H1 (cell line): ENCODE results near the gene ALPL. TPM values are rescaled to one million over a fixed set of nuclear protein-coding genes. Genes with fewer than 3 reads are reported as not detected.

Source experiments
- CTCF ChIA-PET: fragments of 300-600 bp; sonication (Branson Sonifier 250); formaldehyde crosslinking; loops from one replicate; lab custom pipeline; 2021; ENCODE audit not compliant: partially characterized antibody; lab: Charles Lee
- POLR2A ChIA-PET: fragments of 300-600 bp; sonication (Branson Sonifier 250); formaldehyde crosslinking; loops from one replicate; lab custom pipeline; 2021; ENCODE audit warnings: inconsistent platforms; ENCODE audit not compliant: partially characterized antibody; lab: Charles Lee
- DNase-seq, 2 experiments: peaks; one replicate each; pipeline versions ENCODE4 v3.0.0 to v3.0.0-alpha.2; 2010 to 2022; ENCODE audit warnings: low spot score in 2 of 2, low read depth in 1 of 2, mixed read lengths in 1 of 2
- FAIRE-seq: peaks from 2 replicates; lab custom pipeline; 2011; peaks lifted over from hg19 to GRCh38; lab: Jason Lieb, UNC
- H2AFZ ChIP-seq: 2 replicates; pipeline ENCODE4 v1.8.1; 2012; ENCODE audit warnings: low read length, inconsistent platforms
- H2AK5ac ChIP-seq: 2 replicates; pipeline ENCODE4 v1.6.1; 2013; ENCODE audit warnings: low read depth, low read length
- H2BK120ac ChIP-seq: replicated peaks from 2 replicates; pipeline ENCODE3; 2013; ENCODE audit warnings: low read depth, low read length, inconsistent platforms
- H2BK12ac ChIP-seq: 2 replicates; pipeline ENCODE4 v1.6.1; 2013; ENCODE audit warnings: low read depth, low read length
- H2BK15ac ChIP-seq: 2 replicates; pipeline ENCODE4 v1.6.1; 2013; ENCODE audit warnings: low read length
- H2BK20ac ChIP-seq: 2 replicates; pipeline ENCODE4 v1.6.1; 2013; ENCODE audit warnings: low read length
- H2BK5ac ChIP-seq: 2 replicates; pipeline ENCODE4 v1.6.1; 2013; ENCODE audit warnings: low read depth, low read length
- H3K14ac ChIP-seq: 2 replicates; pipeline ENCODE4 v1.6.1; 2013; ENCODE audit warnings: inconsistent platforms; ENCODE audit not compliant: insufficient read length
- H3K18ac ChIP-seq: 2 replicates; pipeline ENCODE4 v1.6.1; 2013; ENCODE audit warnings: low read length; ENCODE audit errors: extremely low read depth
- H3K23ac ChIP-seq: 2 replicates; pipeline ENCODE4 v1.6.1; 2013; ENCODE audit warnings: inconsistent platforms; ENCODE audit not compliant: insufficient read length
- H3K23me2 ChIP-seq: 2 replicates; pipeline ENCODE4 v1.6.1; 2013; ENCODE audit warnings: low read depth, low read length
- H3K27ac ChIP-seq: 2 replicates; pipeline ENCODE4 v1.6.1; 2011; ENCODE audit warnings: low read depth, low read length, inconsistent platforms
- H3K27me3 ChIP-seq, 4 experiments: replicated peaks in 1 of 4; 1 replicate in 1 of 4; 2 replicates in 3 of 4; pipeline versions ENCODE4 v1.6.1 to v1.8.1; 2011 to 2013; ENCODE audit warnings: low read length in 3 of 4, mild to moderate bottlenecking in 3 of 4, inconsistent platforms in 2 of 4, mixed read lengths in 2 of 4, moderate library complexity in 1 of 4; ENCODE audit not compliant: control insufficient read depth in 3 of 4, insufficient read depth in 3 of 4; ENCODE audit errors: extremely low read depth in 1 of 4
- H3K36me3 ChIP-seq, 4 experiments: 2 replicates each; pipeline versions ENCODE4 v1.6.1 to v1.8.1; 2011 to 2013; ENCODE audit warnings: mild to moderate bottlenecking in 4 of 4, low read length in 3 of 4, moderate library complexity in 2 of 4, control low read depth in 1 of 4, inconsistent platforms in 1 of 4; ENCODE audit not compliant: insufficient read depth in 4 of 4, control insufficient read depth in 2 of 4
- H3K4ac ChIP-seq: replicated peaks from 2 replicates; pipeline ENCODE3; 2013; ENCODE audit warnings: low read length, low read depth, mixed read lengths, inconsistent platforms; ENCODE audit not compliant: insufficient read length
- H3K4me1 ChIP-seq, 4 experiments: replicated peaks in 1 of 4; 1 replicate in 1 of 4; 2 replicates in 3 of 4; pipeline versions ENCODE4 v1.6.1 to v1.8.1; 2011 to 2013; ENCODE audit warnings: low read length in 3 of 4, inconsistent platforms in 2 of 4, mixed read lengths in 1 of 4; ENCODE audit not compliant: insufficient read depth in 4 of 4, control insufficient read depth in 3 of 4
- H3K4me2 ChIP-seq, 2 experiments: 2 replicates each; pipeline versions ENCODE4 v1.6.1 to v1.8.1; 2011 to 2013; ENCODE audit warnings: low read depth in 2 of 2, low read length in 2 of 2, control low read depth in 1 of 2, inconsistent platforms in 1 of 2, mild to moderate bottlenecking in 1 of 2; ENCODE audit not compliant: insufficient read depth in 1 of 2
- H3K4me3 ChIP-seq, 4 experiments: fragments of 200-600, 300-600 bp in 1 of 4; sonication (generic), shearing (Covaris generic), sonication (Bioruptor Twin) in 1 of 4; 2 replicates each; pipeline versions ENCODE4 v1.5.1 to v1.8.1; 2011 to 2016; ENCODE audit warnings: low read length in 4 of 4, low read depth in 3 of 4, control low read depth in 2 of 4, inconsistent platforms in 2 of 4, mild to moderate bottlenecking in 2 of 4, mixed read lengths in 1 of 4, moderate library complexity in 1 of 4; ENCODE audit not compliant: insufficient read depth in 2 of 4; ENCODE audit errors: extremely low read depth in 1 of 4
- H3K56ac ChIP-seq: replicated peaks from 2 replicates; pipeline ENCODE3; 2013; ENCODE audit warnings: low read depth, mild to moderate bottlenecking, mixed read lengths, low read length, inconsistent platforms; ENCODE audit not compliant: insufficient read length
- H3K79me1 ChIP-seq: 2 replicates; pipeline ENCODE4 v1.6.1; 2013; ENCODE audit warnings: low read depth, low read length, control low read depth
- H3K79me2 ChIP-seq, 2 experiments: 2 replicates each; pipeline versions ENCODE4 v1.6.1 to v1.8.1; 2012 to 2013; ENCODE audit warnings: low read length in 2 of 2, mild to moderate bottlenecking in 2 of 2, inconsistent platforms in 1 of 2; ENCODE audit not compliant: insufficient read depth in 2 of 2, control insufficient read depth in 1 of 2
- H3K9ac ChIP-seq, 4 experiments: replicated peaks in 1 of 4; 1 replicate in 1 of 4; 2 replicates in 3 of 4; pipeline versions ENCODE4 v1.6.1 to v1.8.1; 2011 to 2013; ENCODE audit warnings: low read depth in 3 of 4, low read length in 3 of 4, control low read depth in 2 of 4, mild to moderate bottlenecking in 2 of 4, moderate library complexity in 2 of 4, inconsistent platforms in 1 of 4; ENCODE audit errors: extremely low read depth in 1 of 4
- H3K9me3 ChIP-seq, 2 experiments: 2 replicates each; pipeline versions ENCODE4 v1.6.1 to v1.8.1; 2012 to 2013; ENCODE audit warnings: mild to moderate bottlenecking in 2 of 2, moderate library complexity in 2 of 2, control low read depth in 1 of 2, inconsistent platforms in 1 of 2, low read depth in 1 of 2, low read length in 1 of 2, mixed read lengths in 1 of 2; ENCODE audit not compliant: insufficient read depth in 2 of 2
- H4K20me1 ChIP-seq, 2 experiments: replicated peaks in 1 of 2; 2 replicates each; pipeline versions ENCODE3 to v1.8.1; 2011 to 2013; ENCODE audit warnings: inconsistent platforms in 2 of 2, low read length in 2 of 2, mild to moderate bottlenecking in 1 of 2; ENCODE audit not compliant: insufficient read depth in 2 of 2, control insufficient read depth in 1 of 2
- H4K5ac ChIP-seq: 2 replicates; pipeline ENCODE4 v1.6.1; 2013; ENCODE audit warnings: low read length, low read depth, mixed read lengths, inconsistent platforms; ENCODE audit not compliant: insufficient read length
- H4K8ac ChIP-seq: 2 replicates; pipeline ENCODE4 v1.8.0; 2013; ENCODE audit warnings: mild to moderate bottlenecking, moderate library complexity, low read length, inconsistent platforms; ENCODE audit not compliant: insufficient read depth; ENCODE audit errors: extremely low read depth
- H4K91ac ChIP-seq: replicated peaks from 2 replicates; pipeline ENCODE3; 2013; ENCODE audit warnings: low read length, mixed read lengths, inconsistent platforms; ENCODE audit not compliant: insufficient read length
- BRCA1 ChIP-seq: IDR thresholded peaks from 2 replicates; pipeline ENCODE4 v1.6.1; 2012; ENCODE audit warnings: low read depth, low read length, improper control_type of control experiment
- CBX8 ChIP-seq: fragments of 300-800, 300-1000 bp; sonication (generic); IDR thresholded peaks from 2 replicates; pipeline ENCODE4 v1.7.1; 2016; ENCODE audit warnings: low read depth, low read length, borderline replicate concordance
- CEBPB ChIP-seq: IDR thresholded peaks from 2 replicates; pipeline ENCODE4 v1.6.1; 2012; ENCODE audit warnings: low read depth, low read length
- CHD1 ChIP-seq: IDR thresholded peaks from 2 replicates; pipeline ENCODE4 v1.6.1; 2012; ENCODE audit warnings: low read depth, low read length, improper control_type of control experiment
- CREB1 ChIP-seq: IDR thresholded peaks from 2 replicates; pipeline ENCODE4 v1.6.1; 2012; ENCODE audit warnings: inconsistent platforms
- CTBP2 ChIP-seq: IDR thresholded peaks from 2 replicates; pipeline ENCODE4 v1.7.0; 2011; ENCODE audit warnings: borderline replicate concordance, mild to moderate bottlenecking, moderate library complexity, mixed read lengths, low read length; ENCODE audit not compliant: insufficient read depth, insufficient read length
- EGR1 ChIP-seq: IDR thresholded peaks from 2 replicates; pipeline ENCODE4 v1.6.1; 2011; ENCODE audit warnings: low read depth, low read length, borderline replicate concordance
- KDM4A ChIP-seq: IDR thresholded peaks from one replicate; pipeline ENCODE4 v1.7.1; 2012; ENCODE audit warnings: low read depth, mild to moderate bottlenecking, moderate library complexity, low read length, inconsistent platforms; ENCODE audit not compliant: severe bottlenecking
- PHF8 ChIP-seq: fragments of 200-600 bp; sonication (generic); conservative IDR thresholded peaks from 2 replicates; pipeline ENCODE4 v1.7.1; 2012; ENCODE audit warnings: low read depth, mild to moderate bottlenecking, inconsistent platforms, low read length, moderate library complexity
- RBBP5 ChIP-seq: IDR thresholded peaks from 2 replicates; pipeline ENCODE4 v1.7.1; 2012; ENCODE audit warnings: low read depth, mild to moderate bottlenecking, inconsistent platforms, low read length, moderate library complexity, borderline replicate concordance
- TAF1 ChIP-seq: IDR thresholded peaks from 2 replicates; pipeline ENCODE4 v1.6.1; 2011; ENCODE audit warnings: mild to moderate bottlenecking, low read depth, low read length
- TBP ChIP-seq: IDR thresholded peaks from 2 replicates; pipeline ENCODE4 v1.6.1; 2011; ENCODE audit warnings: low read depth, low read length, improper control_type of control experiment
- WGBS, 2 experiments: shearing (Covaris generic) in 1 of 2; methylation state at CpG; one replicate each; pipeline versions ENCODE4 v1.1.6 to v1.1.7; 2013 to 2015; ENCODE audit warnings: low lambda C conversion rate in 2 of 2, mixed read lengths in 2 of 2, inconsistent platforms in 1 of 2, low coverage in 1 of 2, missing lambda C conversion rate in 1 of 2; ENCODE audit not compliant: insufficient replicate concordance in 2 of 2, insufficient coverage in 1 of 2, insufficient read length in 1 of 2; ENCODE audit errors: extremely low coverage in 1 of 2, missing lambda C conversion rate in 1 of 2; 5-methylcytosine and 5-hydroxymethylcytosine counted together
- polyA plus RNA-seq, 7 experiments: library from polyadenylated mRNA; depleted of rRNA in 3 of 7; stranded (reverse) in 5 of 7; unstranded in 2 of 7; fragments of >200 nt in 5 of 7; fragments of 200-250 nt in 2 of 7; gene quantifications; 1 replicate in 5 of 7; 2 replicates in 1 of 7; 4 replicates in 1 of 7; pipeline versions ENCODE4 v1.2.1 to v1.2.3, GENCODE V29; 2011 to 2013; ENCODE audit warnings: missing spikeins in 2 of 7, mixed read lengths in 2 of 7
- total RNA-seq: library from RNA; stranded (reverse); fragmentation: NEBNext Ultra II Directional; extraction: Animal tissue kit (Norgen Biotek cat#: 25700); gene quantifications from 2 replicates; pipeline ENCODE4 v1.2.1, GENCODE V29; 2021

Gene ALPL
- total and polyA plus RNA-seq, 2 of the 8 experiments (the other 6 are each of a cell fraction or from before 2014, with no cell fraction given), result 175 to 362 TPM

- Histone ChIP-seq H3K4ac (no peak overlapping the region), H4K5ac (no peak overlapping the region), H3K18ac (no peak overlapping the region; the same call in 1 of the 2 replicates), H3K56ac (no peak overlapping the region), H3K36me3 (peaks cover 0 to 5% (median 0%) of the 10 kb centered on the region in 4 experiments; a peak in 2 of 8 replicates), H2BK20ac (no peak overlapping the region), H3K4me1 (peaks cover 14 to 22% (median 17%) of the 10 kb centered on the region in 4 experiments), H3K4me3 (no peak overlapping the region), H3K9me3 (no peaks in the 10 kb centered on the region; a peak in 1 of 4 replicates), H3K9ac (no peak overlapping the region), H3K27me3 (peaks cover 0 to 17% (median 10%) of the 10 kb centered on the region in 4 experiments; a peak in 6 of 7 replicates), H3K14ac (no peak overlapping the region), H2BK120ac (no peak overlapping the region), H3K27ac (no peak overlapping the region), H3K23me2 (peaks cover 10% of the 10 kb centered on the region; the same call in 1 of the 2 replicates), H3K23ac (no peak overlapping the region), H3K79me2 (peaks cover 7 to 24% of the 10 kb centered on the region in 2 experiments; a peak in 3 of 4 replicates), H4K8ac (no peak overlapping the region), H2BK5ac (0 out of 2 replicates have a peak overlapping the region, but pooled peaks have one; percentile 21), H2AK5ac (no peak overlapping the region), H4K20me1 (peaks cover 5 to 14% of the 10 kb centered on the region in 2 experiments), H2BK15ac (no peak overlapping the region; the same call in 1 of the 2 replicates), H3K79me1 (peaks cover 4% of the 10 kb centered on the region), H3K4me2 (no peak overlapping the region; a peak in 1 of 4 replicates), H2BK12ac (no peak overlapping the region), H2AFZ (no peak overlapping the region), H4K91ac (no peak overlapping the region)
- ChIA-PET POLR2A (interaction anchor here (1.1 to 2.0 kb wide), 3 partner anchors 17 to 67 kb away, joined by 4 to 5 read pairs (median 5); no protein-coding TSS in a partner anchor), CTCF (interaction anchor here (0.9 to 26.3 kb wide), 11 partner anchors 9 to 253 kb away, joined by 3 to 372 read pairs (median 7); no protein-coding TSS in a partner anchor)
- DNase-seq, result no peak
- FAIRE-seq, result no peak
- WGBS, 2 experiments, result 94% methylated on average over 1 of the region's 1 CpG; no CpG with 5 or more reads in 1 of the 2 experiments
- no peak for TF ChIP-seq TBP
- no peak for TF ChIP-seq CHD1
- TF ChIP-seq EGR1, result no peak
- no peak for TF ChIP-seq BRCA1
- no peak for TF ChIP-seq CREB1
- no peak for TF ChIP-seq CTBP2
- no peak for TF ChIP-seq CEBPB
- TF ChIP-seq TAF1, result no peak
- TF ChIP-seq PHF8, result no peak
- TF ChIP-seq CBX8, result no peak
- TF ChIP-seq KDM4A, result no peak
- no peak for TF ChIP-seq RBBP5
These were observed 1.5 kb upstream of the ALPL start for GRCh38 chr1:21507511-21508270.
